Liver (tissue), 9 donors: Measurements from ENCODE around the gene SLC12A7. TPM values are rescaled to one million over a fixed set of nuclear protein-coding genes. Genes with fewer than 3 reads are reported as not detected.

Experiments
- DNase-seq: peaks from one replicate; pipeline ENCODE4 v3.0.0-alpha.2; 2017; ENCODE audit warnings: low spot score
- H3K27ac ChIP-seq, 2 donors: one replicate each; pipeline ENCODE4 v1.7.0; 2013; ENCODE audit warnings: inconsistent platforms in 2 of 2, low read length in 2 of 2, control low read depth in 1 of 2, low read depth in 1 of 2, mild to moderate bottlenecking in 1 of 2
- H3K27me3 ChIP-seq, 4 donors: one replicate each; pipeline versions ENCODE4 v1.6.1 to v1.7.0; 2013; ENCODE audit warnings: low read length in 3 of 4, inconsistent platforms in 1 of 4, mild to moderate bottlenecking in 1 of 4, moderate library complexity in 1 of 4; ENCODE audit not compliant: control insufficient read depth in 4 of 4, insufficient read depth in 4 of 4
- H3K36me3 ChIP-seq, 4 donors: one replicate each; pipeline versions ENCODE4 v1.6.1 to v1.7.0; 2013; ENCODE audit warnings: low read length in 3 of 4, mild to moderate bottlenecking in 3 of 4, low read depth in 1 of 4, moderate library complexity in 1 of 4; ENCODE audit not compliant: control insufficient read depth in 4 of 4, insufficient read depth in 3 of 4
- H3K4me1 ChIP-seq, 4 donors: one replicate each; pipeline versions ENCODE4 v1.6.1 to v1.7.0; 2013; ENCODE audit warnings: low read length in 3 of 4, mild to moderate bottlenecking in 3 of 4, moderate library complexity in 1 of 4; ENCODE audit not compliant: control insufficient read depth in 4 of 4, insufficient read depth in 4 of 4
- H3K4me3 ChIP-seq, 3 donors: one replicate each; pipeline versions ENCODE4 v1.6.1 to v1.7.0; 2013; ENCODE audit warnings: low read length in 3 of 3, control low read depth in 1 of 3, low read depth in 1 of 3, mild to moderate bottlenecking in 1 of 3
- H3K9ac ChIP-seq, 2 donors: one replicate each; pipeline ENCODE4 v1.7.0; 2013; ENCODE audit warnings: low read length in 2 of 2, mild to moderate bottlenecking in 2 of 2, moderate library complexity in 2 of 2, control low read depth in 1 of 2, low read depth in 1 of 2
- H3K9me3 ChIP-seq, 4 donors: one replicate each; pipeline versions ENCODE4 v1.6.1 to v1.7.0; 2013; ENCODE audit warnings: low read length in 3 of 4; ENCODE audit not compliant: control insufficient read depth in 4 of 4
- EGR1 ChIP-seq, 2 donors: IDR thresholded peaks; 2 replicates each; pipeline ENCODE4 v1.6.1; 2016 to 2018; ENCODE audit warnings: antibody characterized with exemption in 2 of 2, low read depth in 2 of 2
- FOXA1 ChIP-seq: IDR thresholded peaks from 2 replicates; pipeline ENCODE4 v1.6.1; 2016; ENCODE audit warnings: antibody characterized with exemption
- FOXA2 ChIP-seq: IDR thresholded peaks from 2 replicates; pipeline ENCODE4 v1.6.1; 2016; ENCODE audit warnings: antibody characterized with exemption
- GABPA ChIP-seq, 2 donors: IDR thresholded peaks in 1 of 2; conservative IDR thresholded peaks in 1 of 2; 2 replicates each; pipeline ENCODE4 v1.6.1; 2016; ENCODE audit warnings: antibody characterized with exemption in 2 of 2, mild to moderate bottlenecking in 1 of 2, moderate library complexity in 1 of 2
- HNF4A ChIP-seq, 2 donors: conservative IDR thresholded peaks; 2 replicates each; pipeline ENCODE4 v1.6.1; 2016; ENCODE audit warnings: antibody characterized with exemption in 2 of 2, mild to moderate bottlenecking in 2 of 2
- HNF4G ChIP-seq: IDR thresholded peaks from 2 replicates; pipeline ENCODE4 v1.6.1; 2016; ENCODE audit warnings: antibody characterized with exemption
- JUND ChIP-seq, 2 donors: IDR thresholded peaks; 2 replicates each; pipeline ENCODE4 v1.6.1; 2016; ENCODE audit warnings: antibody characterized with exemption in 2 of 2
- NR2F2 ChIP-seq: IDR thresholded peaks from 2 replicates; pipeline ENCODE4 v1.6.1; 2016; ENCODE audit warnings: antibody characterized with exemption
- RAD21 ChIP-seq, 2 donors: IDR thresholded peaks; 2 replicates each; pipeline ENCODE4 v1.6.1; 2016; ENCODE audit warnings: antibody characterized with exemption in 2 of 2, mild to moderate bottlenecking in 2 of 2
- TAF1 ChIP-seq: conservative IDR thresholded peaks from 2 replicates; pipeline ENCODE4 v1.6.1; 2016; ENCODE audit warnings: antibody characterized with exemption, mild to moderate bottlenecking
- YY1 ChIP-seq: IDR thresholded peaks from 2 replicates; pipeline ENCODE4 v1.6.1; 2016; ENCODE audit warnings: antibody characterized with exemption, mild to moderate bottlenecking
- WGBS: extraction: QIAGEN DNeasy Blood & Tissue Kit; methylation state at CpG from one replicate; pipeline ENCODE4 v1.1.7; 2013; 5-methylcytosine and 5-hydroxymethylcytosine counted together
- polyA plus RNA-seq, 2 donors: library from polyadenylated mRNA; stranded (reverse) in 1 of 2; unstranded in 1 of 2; fragments of 200-250 nt in 1 of 2; fragments of >200 nt in 1 of 2; fragmentation: Nextera tagmentation in 1 of 2; extraction: Ambion mirVana in 1 of 2; gene quantifications; one replicate each; pipeline versions ENCODE4 v1.2.1 to v1.2.3, GENCODE V29; 2013 to 2015
- total RNA-seq, 2 donors: library from RNA; depleted of rRNA; stranded (reverse); fragments of >200 nt; gene quantifications; one replicate each; pipeline ENCODE4 v1.2.3, GENCODE V29; 2014
- TF ChIP-seq, protein P1 (sequence below): IDR thresholded peaks from 2 replicates; pipeline ENCODE4 v1.6.1; 2016; ENCODE audit warnings: antibody characterized with exemption
- TF ChIP-seq, protein P2 (sequence below): IDR thresholded peaks from 2 replicates; pipeline ENCODE4 v1.6.1; 2016; ENCODE audit warnings: antibody characterized with exemption, mild to moderate bottlenecking
- TF ChIP-seq, protein P3 (sequence below): IDR thresholded peaks from 2 replicates; pipeline ENCODE4 v1.6.1; 2016; ENCODE audit warnings: antibody characterized with exemption
- TF ChIP-seq, protein P4 (sequence below): IDR thresholded peaks from 2 replicates; pipeline ENCODE4 v1.6.1; 2016; ENCODE audit warnings: antibody characterized with exemption
- TF ChIP-seq, protein P5 (sequence below): fragments of 150-350 bp; IDR thresholded peaks from 2 replicates; pipeline ENCODE4 v1.5.1; 2017; ENCODE audit warnings: improper control_type of control experiment, low read depth, low read length; ENCODE audit not compliant: missing input control
- donor health status: healthy.
- donor health status: healthy.
- donor health status: healthy.
- donor health status: healthy.
- donor health status: healthy.

Gene SLC12A7
- total and polyA plus RNA-seq, 4 donors = 12.3 to 64.2 (median 28.9) TPM

DNA sequence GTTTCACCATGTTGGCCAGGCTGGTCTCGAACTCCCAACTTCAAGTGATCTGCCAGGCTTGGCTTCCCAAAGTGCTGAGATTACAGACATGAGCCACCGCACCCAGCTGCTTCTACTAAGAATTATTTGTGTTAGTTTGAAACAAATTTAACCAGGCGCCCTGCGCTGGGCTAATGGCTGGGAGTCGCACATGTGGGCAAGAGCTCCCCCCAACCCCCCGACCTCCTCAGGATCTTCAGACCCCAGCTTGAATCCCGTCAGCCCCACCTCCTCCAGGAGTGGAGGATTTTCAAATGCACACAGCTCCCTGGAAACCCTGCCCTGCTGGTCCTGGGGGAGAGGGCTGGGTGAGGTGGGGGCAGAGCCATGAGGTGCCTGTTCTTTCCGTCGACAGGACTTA is 21.2 kb upstream of the SLC12A7 start:
- Histone ChIP-seq H3K27ac (no peak overlapping the region), H3K27me3 (no peaks in the 10 kb centered on the region), H3K36me3 (no peaks in the 10 kb centered on the region), H3K9me3 (no peaks in the 10 kb centered on the region), H3K9ac (no peak overlapping the region), H3K4me3 (no peak overlapping the region), H3K4me1 (peaks cover 6 to 30% (median 19%) of the 10 kb centered on the region in 4 donors)
- DNase-seq = no peak
- WGBS = 91% methylated on average over 9 of the region's 9 CpGs
- TF ChIP-seq NR2F2 = no peak
- no peak for TF ChIP-seq GABPA (IDR thresholded peaks at IDR 0.05 in 1 of 2, conservative IDR thresholded peaks at IDR 0.05 in 1 of 2)
- TF ChIP-seq FOXA1 = no peak
- TF ChIP-seq, protein P1, sequence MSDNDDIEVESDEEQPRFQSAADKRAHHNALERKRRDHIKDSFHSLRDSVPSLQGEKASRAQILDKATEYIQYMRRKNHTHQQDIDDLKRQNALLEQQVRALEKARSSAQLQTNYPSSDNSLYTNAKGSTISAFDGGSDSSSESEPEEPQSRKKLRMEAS = no peak
- TF ChIP-seq, protein P2, sequence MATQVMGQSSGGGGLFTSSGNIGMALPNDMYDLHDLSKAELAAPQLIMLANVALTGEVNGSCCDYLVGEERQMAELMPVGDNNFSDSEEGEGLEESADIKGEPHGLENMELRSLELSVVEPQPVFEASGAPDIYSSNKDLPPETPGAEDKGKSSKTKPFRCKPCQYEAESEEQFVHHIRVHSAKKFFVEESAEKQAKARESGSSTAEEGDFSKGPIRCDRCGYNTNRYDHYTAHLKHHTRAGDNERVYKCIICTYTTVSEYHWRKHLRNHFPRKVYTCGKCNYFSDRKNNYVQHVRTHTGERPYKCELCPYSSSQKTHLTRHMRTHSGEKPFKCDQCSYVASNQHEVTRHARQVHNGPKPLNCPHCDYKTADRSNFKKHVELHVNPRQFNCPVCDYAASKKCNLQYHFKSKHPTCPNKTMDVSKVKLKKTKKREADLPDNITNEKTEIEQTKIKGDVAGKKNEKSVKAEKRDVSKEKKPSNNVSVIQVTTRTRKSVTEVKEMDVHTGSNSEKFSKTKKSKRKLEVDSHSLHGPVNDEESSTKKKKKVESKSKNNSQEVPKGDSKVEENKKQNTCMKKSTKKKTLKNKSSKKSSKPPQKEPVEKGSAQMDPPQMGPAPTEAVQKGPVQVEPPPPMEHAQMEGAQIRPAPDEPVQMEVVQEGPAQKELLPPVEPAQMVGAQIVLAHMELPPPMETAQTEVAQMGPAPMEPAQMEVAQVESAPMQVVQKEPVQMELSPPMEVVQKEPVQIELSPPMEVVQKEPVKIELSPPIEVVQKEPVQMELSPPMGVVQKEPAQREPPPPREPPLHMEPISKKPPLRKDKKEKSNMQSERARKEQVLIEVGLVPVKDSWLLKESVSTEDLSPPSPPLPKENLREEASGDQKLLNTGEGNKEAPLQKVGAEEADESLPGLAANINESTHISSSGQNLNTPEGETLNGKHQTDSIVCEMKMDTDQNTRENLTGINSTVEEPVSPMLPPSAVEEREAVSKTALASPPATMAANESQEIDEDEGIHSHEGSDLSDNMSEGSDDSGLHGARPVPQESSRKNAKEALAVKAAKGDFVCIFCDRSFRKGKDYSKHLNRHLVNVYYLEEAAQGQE = no peak
- TF ChIP-seq YY1 = no peak

DNA sequence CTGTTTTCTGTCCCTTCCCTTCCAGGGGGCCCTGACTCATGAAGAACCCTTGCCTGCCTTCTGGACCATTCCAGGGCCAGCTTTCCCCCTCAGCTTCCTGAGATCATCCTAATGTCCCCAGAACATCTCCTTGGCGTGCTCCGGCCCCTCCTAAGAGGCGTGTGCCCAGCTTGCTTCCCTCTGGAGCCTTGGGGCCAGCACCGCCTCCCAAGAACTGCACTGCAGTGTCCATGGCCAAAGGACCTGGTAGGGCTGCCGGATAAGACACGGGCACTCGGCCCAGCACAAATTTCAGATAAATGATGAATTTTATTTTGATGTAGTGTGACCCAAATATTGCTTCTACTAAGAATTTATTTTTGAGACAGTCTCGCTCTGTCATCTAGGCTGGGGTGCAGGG is 20.7 kb upstream of the SLC12A7 start:
- 91% methylated on average over 8 of the region's 8 CpGs for WGBS
- peaks cover 8 to 36% (median 24%) of the 10 kb centered on the region in 4 donors for H3K4me1 ChIP-seq
- no peak for DNase-seq
- H3K27ac ChIP-seq = no peak overlapping the region
- H3K9me3 ChIP-seq = no peaks in the 10 kb centered on the region
- H3K4me3 ChIP-seq = no peak overlapping the region
- no peak overlapping the region for H3K9ac ChIP-seq
- H3K36me3 ChIP-seq = no peaks in the 10 kb centered on the region
- H3K27me3 ChIP-seq = no peaks in the 10 kb centered on the region
- TF ChIP-seq, protein P1 = no peak
- no peak for TF ChIP-seq EGR1 (IDR thresholded peaks at IDR 0.05; ENCODE audit: low read depth in 2 of 2)
- TF ChIP-seq RAD21 (IDR thresholded peaks at IDR 0.05) = no peak
- no peak for TF ChIP-seq HNF4G
- TF ChIP-seq, protein P3, sequence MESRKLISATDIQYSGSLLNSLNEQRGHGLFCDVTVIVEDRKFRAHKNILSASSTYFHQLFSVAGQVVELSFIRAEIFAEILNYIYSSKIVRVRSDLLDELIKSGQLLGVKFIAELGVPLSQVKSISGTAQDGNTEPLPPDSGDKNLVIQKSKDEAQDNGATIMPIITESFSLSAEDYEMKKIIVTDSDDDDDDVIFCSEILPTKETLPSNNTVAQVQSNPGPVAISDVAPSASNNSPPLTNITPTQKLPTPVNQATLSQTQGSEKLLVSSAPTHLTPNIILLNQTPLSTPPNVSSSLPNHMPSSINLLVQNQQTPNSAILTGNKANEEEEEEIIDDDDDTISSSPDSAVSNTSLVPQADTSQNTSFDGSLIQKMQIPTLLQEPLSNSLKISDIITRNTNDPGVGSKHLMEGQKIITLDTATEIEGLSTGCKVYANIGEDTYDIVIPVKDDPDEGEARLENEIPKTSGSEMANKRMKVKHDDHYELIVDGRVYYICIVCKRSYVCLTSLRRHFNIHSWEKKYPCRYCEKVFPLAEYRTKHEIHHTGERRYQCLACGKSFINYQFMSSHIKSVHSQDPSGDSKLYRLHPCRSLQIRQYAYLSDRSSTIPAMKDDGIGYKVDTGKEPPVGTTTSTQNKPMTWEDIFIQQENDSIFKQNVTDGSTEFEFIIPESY = no peak
- TF ChIP-seq FOXA2 = no peak
- no peak for TF ChIP-seq HNF4A (conservative IDR thresholded peaks at IDR 0.05)
- TF ChIP-seq JUND (IDR thresholded peaks at IDR 0.05) = no peak
- no peak for TF ChIP-seq NR2F2
- TF ChIP-seq FOXA1 = no peak
- TF ChIP-seq, protein P4, sequence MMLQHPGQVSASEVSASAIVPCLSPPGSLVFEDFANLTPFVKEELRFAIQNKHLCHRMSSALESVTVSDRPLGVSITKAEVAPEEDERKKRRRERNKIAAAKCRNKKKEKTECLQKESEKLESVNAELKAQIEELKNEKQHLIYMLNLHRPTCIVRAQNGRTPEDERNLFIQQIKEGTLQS = no peak
- no peak for TF ChIP-seq TAF1
- TF ChIP-seq, protein P5, sequence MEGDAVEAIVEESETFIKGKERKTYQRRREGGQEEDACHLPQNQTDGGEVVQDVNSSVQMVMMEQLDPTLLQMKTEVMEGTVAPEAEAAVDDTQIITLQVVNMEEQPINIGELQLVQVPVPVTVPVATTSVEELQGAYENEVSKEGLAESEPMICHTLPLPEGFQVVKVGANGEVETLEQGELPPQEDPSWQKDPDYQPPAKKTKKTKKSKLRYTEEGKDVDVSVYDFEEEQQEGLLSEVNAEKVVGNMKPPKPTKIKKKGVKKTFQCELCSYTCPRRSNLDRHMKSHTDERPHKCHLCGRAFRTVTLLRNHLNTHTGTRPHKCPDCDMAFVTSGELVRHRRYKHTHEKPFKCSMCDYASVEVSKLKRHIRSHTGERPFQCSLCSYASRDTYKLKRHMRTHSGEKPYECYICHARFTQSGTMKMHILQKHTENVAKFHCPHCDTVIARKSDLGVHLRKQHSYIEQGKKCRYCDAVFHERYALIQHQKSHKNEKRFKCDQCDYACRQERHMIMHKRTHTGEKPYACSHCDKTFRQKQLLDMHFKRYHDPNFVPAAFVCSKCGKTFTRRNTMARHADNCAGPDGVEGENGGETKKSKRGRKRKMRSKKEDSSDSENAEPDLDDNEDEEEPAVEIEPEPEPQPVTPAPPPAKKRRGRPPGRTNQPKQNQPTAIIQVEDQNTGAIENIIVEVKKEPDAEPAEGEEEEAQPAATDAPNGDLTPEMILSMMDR = no peak
